Measurements from ENCODE around the gene IL10RB. TPM values are rescaled to one million over a fixed set of nuclear protein-coding genes. Genes with fewer than 3 reads are reported as not detected.
A peak's percentile ranks its signal among the peaks of the same experiment; 100 is the strongest.

Gene IL10RB
- total and polyA plus RNA-seq, 8 donors = 24.0 to 48.2 (median 30.1) TPM

DNA sequence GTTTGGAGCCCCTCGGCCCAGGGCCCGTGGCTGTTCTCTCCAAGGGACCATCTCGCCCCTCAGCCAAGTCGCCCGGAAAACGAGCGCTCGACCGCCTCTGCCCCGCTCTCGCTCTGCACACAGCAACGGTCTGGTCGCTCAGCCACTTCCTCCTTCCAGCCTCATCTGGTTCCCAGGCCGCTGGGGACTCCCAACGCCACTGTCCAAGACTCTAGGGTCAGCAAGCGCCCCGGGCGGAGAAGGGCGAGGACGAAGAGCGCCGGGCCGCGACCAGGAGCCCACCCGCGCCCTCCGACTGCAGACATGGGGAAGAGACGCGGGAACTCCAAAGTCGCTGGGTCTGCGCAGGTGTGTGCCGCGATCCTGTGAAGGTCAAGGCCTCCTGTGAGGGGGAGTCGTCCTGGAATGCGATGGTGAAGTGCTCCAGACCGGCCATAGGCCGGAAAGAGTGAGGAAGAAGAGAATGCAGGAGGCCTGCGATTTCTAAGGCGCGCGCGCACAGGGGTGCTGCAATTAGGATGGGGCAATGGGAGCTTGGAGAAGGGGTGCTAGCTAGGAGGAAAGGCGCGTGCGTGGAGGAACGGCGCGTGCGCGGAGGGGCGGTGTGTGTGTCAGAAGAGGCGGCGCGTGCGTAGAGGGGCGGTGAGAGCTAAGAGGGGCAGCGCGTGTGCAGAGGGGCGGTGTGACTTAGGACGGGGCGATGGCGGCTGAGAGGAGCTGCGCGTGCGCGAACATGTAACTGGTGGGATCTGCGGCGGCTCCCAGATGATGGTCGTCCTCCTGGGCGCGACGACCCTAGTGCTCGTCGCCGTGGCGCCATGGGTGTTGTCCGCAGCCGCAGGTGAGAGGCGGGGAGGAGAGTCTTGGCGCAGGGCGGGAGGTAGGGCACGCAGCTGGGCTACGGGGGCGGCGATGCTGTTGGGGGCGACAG, 58.4 kb downstream of the IL10RB start, which contains the start of gene IFNAR1:
IFNAR1 (plus strand) TSS at position 680 of the 931 bp plus-strand sequence; CDS start at position 766, 86 bp downstream.
- DNase-seq (peak; percentile 99), ATAC-seq (peak; percentile 98)
- TF ChIP-seq CTCF (IDR thresholded peaks at IDR 0.05) = no peak
- Histone ChIP-seq H3K36me3 (no peaks in the 10 kb centered on the region), H3K4me3 (peak within 1 kb of the TSS; percentile 78 to 98), H3K27ac (peak within 1 kb of the TSS; percentile 99), H3K27me3 (no peaks in the 10 kb centered on the region), H3K4me1 (peaks cover 18 to 34% of the 10 kb centered on the region in 2 donors), H3K9me3 (no peaks in the 10 kb centered on the region)
- intact Hi-C loops (cut with DNase I) = no loop called here

- Histone ChIP-seq H3K9me3 (no peaks in the 10 kb centered on the region), H3K27me3 (no peaks in the 10 kb centered on the region), H3K4me1 (peaks cover 18 to 41% of the 10 kb centered on the region in 2 donors), H3K27ac (peak overlapping the region; percentile 99), H3K36me3 (no peaks in the 10 kb centered on the region), H3K4me3 (peak overlapping the region; percentile 78 to 98)
- DNase-seq (peak; percentile 65 to 87 (median 74)), ATAC-seq (peak; percentile 66)
- no peak for TF ChIP-seq CTCF (IDR thresholded peaks at IDR 0.05)
- intact Hi-C loops (cut with DNase I) = no loop called here
Measured at GRCh38 chr21:33325222-33326067, 59.3 kb downstream of the IL10RB start.

DNA sequence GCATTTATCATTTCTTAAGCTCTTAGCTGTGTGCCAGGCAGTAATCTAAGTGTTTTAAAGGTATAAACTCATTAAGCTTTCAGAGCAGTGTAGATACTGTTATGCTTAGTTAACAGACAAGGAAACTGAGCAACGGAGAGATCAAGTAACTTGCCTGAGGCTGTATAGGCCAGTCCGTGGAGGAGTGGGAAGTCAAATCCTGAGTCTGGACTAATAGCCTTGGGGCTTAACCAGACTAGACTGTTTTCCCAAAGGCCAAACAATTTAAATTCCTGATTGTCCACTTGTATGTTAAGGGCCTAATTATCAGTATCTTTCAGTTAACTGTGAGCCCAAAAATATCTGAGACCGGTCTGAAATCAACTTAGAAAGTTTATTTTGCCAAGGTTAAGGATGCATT, 61.2 kb downstream of the IL10RB start:
- no peak for TF ChIP-seq CTCF (IDR thresholded peaks at IDR 0.05)
- Histone ChIP-seq H3K4me1 (peaks cover 18 to 41% of the 10 kb centered on the region in 2 donors), H3K36me3 (peaks cover 0 to 15% of the 10 kb centered on the region in 2 donors), H3K9me3 (no peaks in the 10 kb centered on the region), H3K4me3 (no peak overlapping the region), H3K27ac (peak overlapping the region in 1 of 2 donors; percentile 99), H3K27me3 (no peaks in the 10 kb centered on the region)
- ATAC-seq (no peak), DNase-seq (no peak)
- intact Hi-C loops (cut with DNase I) = no loop called here

DNA sequence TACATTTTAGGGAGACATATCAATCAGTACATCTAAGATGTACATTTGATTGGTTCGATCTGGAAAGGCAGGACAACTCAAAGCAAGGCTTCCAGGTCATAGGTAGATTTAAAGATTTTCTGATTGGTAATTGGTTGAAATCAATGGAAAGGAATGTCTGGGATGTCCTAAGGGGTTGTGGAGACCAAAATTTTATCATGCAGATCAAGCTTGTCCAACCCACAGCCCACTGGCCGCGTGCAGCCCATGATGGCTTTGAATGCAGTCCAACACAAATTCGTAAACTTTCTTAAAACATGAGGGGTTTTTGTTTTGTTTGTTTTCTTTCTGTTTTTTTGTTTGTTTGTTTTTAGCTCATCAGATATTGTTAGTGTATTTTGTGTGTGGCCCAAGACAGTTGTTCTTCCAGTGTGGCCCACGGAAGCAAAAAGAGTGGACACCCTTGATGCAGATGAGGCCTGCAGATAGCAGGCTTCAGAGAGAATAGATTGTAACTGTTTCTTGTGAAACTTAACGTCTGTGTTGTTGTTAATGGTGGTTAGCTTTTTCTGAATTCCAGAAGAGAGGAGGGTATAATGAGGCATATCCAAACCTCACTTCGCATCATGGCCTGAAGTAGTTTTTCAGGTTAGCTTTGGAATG, 61.7 kb downstream of the IL10RB start:
- H3K4me1 ChIP-seq = peaks cover 18 to 41% of the 10 kb centered on the region in 2 donors
- H3K27ac ChIP-seq = no peak overlapping the region
- no peak for TF ChIP-seq CTCF (IDR thresholded peaks at IDR 0.05)
- no peak overlapping the region for H3K4me3 ChIP-seq
- peaks cover 1 to 5% of the 10 kb centered on the region in 2 donors for H3K9me3 ChIP-seq
- no peak for ATAC-seq
- H3K27me3 ChIP-seq = no peaks in the 10 kb centered on the region
- H3K36me3 ChIP-seq = peaks cover 0 to 17% of the 10 kb centered on the region in 2 donors
- DNase-seq = no peak
- intact Hi-C loops (cut with DNase I) = no loop called here

Measured in left lung (tissue), 10 donors.